ENCODE data around the gene GRAMD1A.

DNA sequence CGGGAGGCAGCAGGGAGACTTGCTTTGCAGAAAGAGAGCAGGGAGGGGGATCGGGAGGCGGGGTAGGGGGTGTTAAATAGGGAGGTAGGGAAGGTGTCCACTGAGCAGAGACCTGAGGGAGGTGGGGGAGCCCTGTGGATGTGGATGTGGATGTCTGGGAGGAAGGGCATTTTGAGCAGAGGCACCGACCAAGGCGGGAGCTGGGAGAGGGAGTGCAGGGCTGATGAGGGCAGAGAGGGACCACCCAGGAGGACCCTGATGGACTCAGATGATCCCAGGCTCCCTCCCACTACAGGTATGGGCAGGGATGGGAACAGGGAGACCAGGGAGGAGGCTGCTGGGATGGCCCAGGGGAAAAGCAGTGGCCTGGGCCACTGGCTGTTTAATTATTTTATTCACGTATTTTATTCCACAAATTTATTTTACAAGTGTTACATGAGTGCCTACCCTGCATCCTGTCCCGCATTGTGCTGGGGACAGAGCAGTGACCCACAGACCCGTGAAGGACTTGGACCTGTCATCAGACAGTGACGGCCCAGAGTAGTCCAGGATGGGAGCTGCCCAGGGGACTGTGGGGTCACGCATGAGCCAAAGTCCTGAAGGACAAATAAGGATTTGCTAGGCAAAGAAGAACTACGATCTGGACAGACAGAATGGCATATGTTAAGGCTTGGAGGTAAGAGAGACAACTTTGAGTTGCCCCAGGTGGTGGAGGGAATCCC, 5.3 kb downstream of the GRAMD1A start:
- no peak for TF ChIP-seq POLR2AphosphoS5 (IDR thresholded peaks at IDR 0.05)
- TF ChIP-seq, protein P1, sequence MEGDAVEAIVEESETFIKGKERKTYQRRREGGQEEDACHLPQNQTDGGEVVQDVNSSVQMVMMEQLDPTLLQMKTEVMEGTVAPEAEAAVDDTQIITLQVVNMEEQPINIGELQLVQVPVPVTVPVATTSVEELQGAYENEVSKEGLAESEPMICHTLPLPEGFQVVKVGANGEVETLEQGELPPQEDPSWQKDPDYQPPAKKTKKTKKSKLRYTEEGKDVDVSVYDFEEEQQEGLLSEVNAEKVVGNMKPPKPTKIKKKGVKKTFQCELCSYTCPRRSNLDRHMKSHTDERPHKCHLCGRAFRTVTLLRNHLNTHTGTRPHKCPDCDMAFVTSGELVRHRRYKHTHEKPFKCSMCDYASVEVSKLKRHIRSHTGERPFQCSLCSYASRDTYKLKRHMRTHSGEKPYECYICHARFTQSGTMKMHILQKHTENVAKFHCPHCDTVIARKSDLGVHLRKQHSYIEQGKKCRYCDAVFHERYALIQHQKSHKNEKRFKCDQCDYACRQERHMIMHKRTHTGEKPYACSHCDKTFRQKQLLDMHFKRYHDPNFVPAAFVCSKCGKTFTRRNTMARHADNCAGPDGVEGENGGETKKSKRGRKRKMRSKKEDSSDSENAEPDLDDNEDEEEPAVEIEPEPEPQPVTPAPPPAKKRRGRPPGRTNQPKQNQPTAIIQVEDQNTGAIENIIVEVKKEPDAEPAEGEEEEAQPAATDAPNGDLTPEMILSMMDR (IDR thresholded peaks at IDR 0.05), result no peak
